Heart right ventricle (tissue), 16 donors: ENCODE data around the gene FNDC10. TPM values are rescaled to one million over a fixed set of nuclear protein-coding genes. Genes with fewer than 3 reads are reported as not detected.
"Not testable (repeated sequence)": the region's sequence is repeated elsewhere in the genome, so short reads cannot be mapped to it uniquely, and the experiment has no call there.

Source experiments
- ATAC-seq, 8 donors: fragments of 200-7000 bp; cut with Tn5 transposase; one replicate each; pipeline ENCODE4 v1.9.1; 2020; ENCODE audit warnings: mild to moderate bottlenecking in 8 of 8, moderate library complexity in 8 of 8, moderate number of reproducible peaks in 1 of 8
- DNase-seq, 2 donors: peaks; one replicate each; pipeline ENCODE4 v3.0.0-alpha.2; 2020
- H3K27ac ChIP-seq, 10 donors: fragments of 200-600 bp; sonication (generic) in 2 of 10; one replicate each; pipeline versions ENCODE4 v1.5.0 to v1.8.0; 2020 to 2022; ENCODE audit warnings: mild to moderate bottlenecking in 3 of 10
- H3K27me3 ChIP-seq, 7 donors: fragments of 200-600 bp; one replicate each; pipeline ENCODE4 v1.8.0; 2021 to 2022; ENCODE audit warnings: mild to moderate bottlenecking in 2 of 7
- H3K36me3 ChIP-seq, 9 donors: fragments of 200-600 bp; sonication (generic) in 1 of 9; one replicate each; pipeline versions ENCODE4 v1.5.0 to v1.8.0; 2020 to 2022; ENCODE audit warnings: mild to moderate bottlenecking in 2 of 9
- H3K4me1 ChIP-seq, 9 donors: fragments of 200-600 bp; sonication (generic) in 1 of 9; one replicate each; pipeline versions ENCODE4 v1.5.0 to v1.8.0; 2020 to 2022; ENCODE audit warnings: mild to moderate bottlenecking in 4 of 9
- H3K4me3 ChIP-seq, 10 donors: fragments of 200-600 bp; sonication (generic) in 2 of 10; one replicate each; pipeline versions ENCODE4 v1.5.0 to v1.8.0; 2020 to 2022; ENCODE audit warnings: mild to moderate bottlenecking in 7 of 10, moderate library complexity in 2 of 10
- H3K9me3 ChIP-seq, 11 donors: fragments of 200-600 bp in 10 of 11; sonication (generic) in 2 of 11; one replicate each; pipeline versions ENCODE4 v1.5.0 to v1.8.0; 2013 to 2022; ENCODE audit warnings: mild to moderate bottlenecking in 2 of 11, control low read depth in 1 of 11, moderate library complexity in 1 of 11
- WGBS, 2 donors: extraction: QIAGEN DNeasy Blood & Tissue Kit; methylation state at CpG; one replicate each; pipeline ENCODE4 v1.1.7; 2013; ENCODE audit warnings: inconsistent platforms in 1 of 2; 5-methylcytosine and 5-hydroxymethylcytosine counted together
- intact Hi-C, 10 donors: fragments of 100-400 bp; cut with DNase I; formaldehyde crosslinking; loops; one replicate each; pipeline versions ENCODE4 v1.11.1 to v1.14.2; 2022
- polyA plus RNA-seq, 2 donors: library from polyadenylated mRNA; stranded (reverse); fragments of 200-250 nt; gene quantifications; one replicate each; pipeline ENCODE4 v1.2.3, GENCODE V29; 2013
- total RNA-seq, 10 donors: library from RNA; stranded (reverse); fragmentation: NEBNext Ultra II Directional in 3 of 10; extraction: Animal tissue kit (Norgen Biotek cat#: 25700) in 3 of 10; gene quantifications; one replicate each; pipeline versions ENCODE4 v1.2.1 to v1.2.4, GENCODE V29; 2021 to 2023
- TF ChIP-seq, protein P1 (sequence below), 9 donors: fragments of 200-600 bp; sonication (generic) in 2 of 9; IDR thresholded peaks; one replicate each; pipeline versions ENCODE4 v1.5.0 to v1.8.0; 2021 to 2022; ENCODE audit warnings: antibody characterized with exemption in 9 of 9, mild to moderate bottlenecking in 5 of 9, moderate library complexity in 1 of 9
- donor health status: Arrhythmogenic right ventricular cardiomyopathy.
- donor health status: ischemic (EF 13 %, LVEDD 7.1; RV severe dilation, severe dysfunction).
- donor health status: healthy with polysubstance abuse.
- donor health status: DM: no; HTN: yes; CAD: no.
- donor health status: DM: no; HTN: no; CAD: no.
- donor health status: ischemic (EF 25% LVEDD 6.9; RV normal size, moderate dysfunction).
- donor health status: ischemic (EF 25% LVEDD 5.7; RV mildly dilated, moderate dysfunction).
- donor health status: healthy.
- donor health status: DM: yes; HTN: yes; CAD: no.
- donor health status: Ischemic cardiomyopathy.
- donor health status: ischemic (EF 35%, LVEDD 5.7; RV mildly dilated, moderate dysfunction).
- donor health status: nonischemic (EF 11% LVEDD 7.7; RV severe dilation, severe dysfunction).
- donor health status: DM: yes; HTN: yes; CAD: no.
- donor health status: PGD.
- donor health status: ischemic (EF 29% LVEDD 5.4; RV normal size, mild dysfunction).
- donor health status: nonischemic (EF 23%, LVEDD 6.1; RV moderate dilation, normal function).

Gene FNDC10
- total and polyA plus RNA-seq, 12 donors: 0.66 to 5.9 (median 2.3) TPM

DNA sequence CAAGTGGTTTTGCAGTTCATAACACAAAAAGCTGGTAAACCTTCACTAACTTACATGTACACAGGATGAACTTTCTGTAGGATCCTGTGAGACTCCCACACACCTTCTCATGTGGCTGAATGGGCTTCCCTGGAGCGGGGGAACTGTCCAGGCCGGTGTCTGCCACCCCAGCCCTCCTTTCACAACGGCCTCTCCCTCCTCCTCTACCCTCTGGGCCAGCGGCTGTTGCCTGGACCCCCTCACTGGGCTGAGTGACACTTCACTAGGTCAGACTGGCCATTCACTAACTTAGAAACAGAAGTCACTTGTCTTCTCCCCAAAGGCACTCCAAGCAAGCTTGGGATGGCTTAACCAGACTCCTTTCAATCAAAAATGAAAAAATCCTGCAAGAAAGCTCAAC, 41.3 kb downstream of the FNDC10 start:
- DNase-seq: no peak
- 57 to 67% methylated on average over 4 of the region's 4 CpGs for WGBS, 2 donors
- no peak overlapping the region for H3K4me3 ChIP-seq
- peaks cover 0 to 25% (median 7%) of the 10 kb centered on the region in 9 donors for H3K4me1 ChIP-seq
- no peaks in the 10 kb centered on the region for H3K27me3 ChIP-seq
- H3K36me3 ChIP-seq: peaks cover 0 to 51% (median 27%) of the 10 kb centered on the region in 9 donors
- no peak overlapping the region for H3K27ac ChIP-seq
- TF ChIP-seq, protein P1, sequence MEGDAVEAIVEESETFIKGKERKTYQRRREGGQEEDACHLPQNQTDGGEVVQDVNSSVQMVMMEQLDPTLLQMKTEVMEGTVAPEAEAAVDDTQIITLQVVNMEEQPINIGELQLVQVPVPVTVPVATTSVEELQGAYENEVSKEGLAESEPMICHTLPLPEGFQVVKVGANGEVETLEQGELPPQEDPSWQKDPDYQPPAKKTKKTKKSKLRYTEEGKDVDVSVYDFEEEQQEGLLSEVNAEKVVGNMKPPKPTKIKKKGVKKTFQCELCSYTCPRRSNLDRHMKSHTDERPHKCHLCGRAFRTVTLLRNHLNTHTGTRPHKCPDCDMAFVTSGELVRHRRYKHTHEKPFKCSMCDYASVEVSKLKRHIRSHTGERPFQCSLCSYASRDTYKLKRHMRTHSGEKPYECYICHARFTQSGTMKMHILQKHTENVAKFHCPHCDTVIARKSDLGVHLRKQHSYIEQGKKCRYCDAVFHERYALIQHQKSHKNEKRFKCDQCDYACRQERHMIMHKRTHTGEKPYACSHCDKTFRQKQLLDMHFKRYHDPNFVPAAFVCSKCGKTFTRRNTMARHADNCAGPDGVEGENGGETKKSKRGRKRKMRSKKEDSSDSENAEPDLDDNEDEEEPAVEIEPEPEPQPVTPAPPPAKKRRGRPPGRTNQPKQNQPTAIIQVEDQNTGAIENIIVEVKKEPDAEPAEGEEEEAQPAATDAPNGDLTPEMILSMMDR (IDR thresholded peaks at IDR 0.05): no peak
- ATAC-seq: no peak
- intact Hi-C loops: no loop called here
- no peaks in the 10 kb centered on the region for H3K9me3 ChIP-seq

DNA sequence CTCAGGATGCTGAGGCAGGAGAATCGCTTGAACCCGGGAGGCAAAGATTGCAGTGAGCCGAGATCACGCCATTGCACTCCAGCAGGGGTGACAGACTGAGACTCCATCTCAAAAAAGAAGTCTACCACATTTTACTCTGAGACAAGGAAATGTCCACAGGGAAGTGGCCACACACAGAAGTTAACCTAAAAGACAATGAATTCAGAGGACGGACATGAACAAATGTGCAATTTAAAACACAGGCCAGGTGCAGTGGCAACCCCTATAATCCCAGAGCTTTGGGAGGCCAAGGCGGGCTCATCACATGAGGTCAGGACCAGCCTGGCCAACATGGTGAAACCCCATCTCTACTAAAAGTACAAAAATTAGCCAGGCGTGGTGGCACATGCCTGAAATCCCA, 42.2 kb downstream of the FNDC10 start:
- intact Hi-C loops, H3K27me3 ChIP-seq, H3K9me3 ChIP-seq, ATAC-seq, H3K4me3 ChIP-seq, H3K27ac ChIP-seq, DNase-seq: not testable (repeated sequence)
- H3K4me1 ChIP-seq: peaks cover 0 to 16% (median under 1%) of the 10 kb centered on the region in 9 donors
- WGBS, 2 donors: 93 to 94% methylated on average over 7 of the region's 7 CpGs
- peaks cover 0 to 42% (median 21%) of the 10 kb centered on the region in 9 donors for H3K36me3 ChIP-seq

DNA sequence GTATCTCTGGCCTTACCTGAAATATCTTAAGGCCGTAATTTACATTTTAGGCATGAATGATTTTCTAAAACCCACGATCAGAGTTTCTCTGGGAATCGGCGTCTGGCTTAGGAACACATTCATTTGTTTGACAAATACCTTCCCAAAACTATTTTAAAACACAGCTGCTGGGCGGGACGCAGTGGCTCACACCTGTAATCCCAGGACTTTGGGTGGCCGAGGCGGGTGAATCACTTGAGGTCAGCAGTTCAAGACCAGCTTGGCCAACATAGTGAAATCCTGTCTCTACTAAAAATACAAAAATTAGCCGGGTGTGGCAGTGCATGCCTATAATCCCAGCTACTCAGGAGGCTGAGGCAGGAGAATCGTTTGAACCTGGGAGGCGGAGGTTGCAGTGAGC, 43.0 kb downstream of the FNDC10 start:
- intact Hi-C loops, H3K4me3 ChIP-seq, ATAC-seq, H3K27ac ChIP-seq, H3K9me3 ChIP-seq, DNase-seq, H3K27me3 ChIP-seq: not testable (repeated sequence)
- 94 to 96% methylated on average over 11 of the region's 11 CpGs for WGBS, 2 donors
- Histone ChIP-seq H3K4me1 (peaks cover 0 to 11% (median 0%) of the 10 kb centered on the region in 9 donors), H3K36me3 (peaks cover 0 to 35% (median 13%) of the 10 kb centered on the region in 9 donors)

DNA sequence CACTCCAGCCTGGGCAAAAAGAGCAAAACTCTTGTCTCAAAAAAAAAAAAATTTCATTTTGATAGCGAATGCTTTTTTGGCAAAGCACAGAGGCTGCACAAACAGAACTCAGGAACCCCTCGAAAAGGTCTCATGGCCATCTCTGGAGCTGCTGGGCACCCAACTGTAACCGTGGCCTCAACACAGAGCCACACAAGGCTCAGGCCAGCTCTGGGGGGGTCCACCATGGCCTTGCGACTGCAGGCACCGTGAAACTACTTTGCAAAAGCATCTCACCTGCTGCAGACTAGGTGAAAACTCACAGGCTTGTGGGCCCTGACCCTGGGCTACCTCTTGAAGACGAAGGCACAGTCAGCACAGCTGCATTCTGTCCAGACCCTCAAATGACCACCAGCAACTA, 43.4 kb downstream of the FNDC10 start:
- Histone ChIP-seq H3K27me3 (no peaks in the 10 kb centered on the region), H3K36me3 (peaks cover 0 to 31% (median 9%) of the 10 kb centered on the region in 9 donors), H3K4me3 (no peak overlapping the region), H3K9me3 (no peaks in the 10 kb centered on the region), H3K4me1 (peaks cover 0 to 11% (median 0%) of the 10 kb centered on the region in 9 donors), H3K27ac (no peak overlapping the region)
- TF ChIP-seq, protein P1 (IDR thresholded peaks at IDR 0.05): no peak
- intact Hi-C loops: no loop called here
- ATAC-seq (no peak), DNase-seq (no peak)
- WGBS, 2 donors: 90 to 93% methylated on average over 6 of the region's 6 CpGs

DNA sequence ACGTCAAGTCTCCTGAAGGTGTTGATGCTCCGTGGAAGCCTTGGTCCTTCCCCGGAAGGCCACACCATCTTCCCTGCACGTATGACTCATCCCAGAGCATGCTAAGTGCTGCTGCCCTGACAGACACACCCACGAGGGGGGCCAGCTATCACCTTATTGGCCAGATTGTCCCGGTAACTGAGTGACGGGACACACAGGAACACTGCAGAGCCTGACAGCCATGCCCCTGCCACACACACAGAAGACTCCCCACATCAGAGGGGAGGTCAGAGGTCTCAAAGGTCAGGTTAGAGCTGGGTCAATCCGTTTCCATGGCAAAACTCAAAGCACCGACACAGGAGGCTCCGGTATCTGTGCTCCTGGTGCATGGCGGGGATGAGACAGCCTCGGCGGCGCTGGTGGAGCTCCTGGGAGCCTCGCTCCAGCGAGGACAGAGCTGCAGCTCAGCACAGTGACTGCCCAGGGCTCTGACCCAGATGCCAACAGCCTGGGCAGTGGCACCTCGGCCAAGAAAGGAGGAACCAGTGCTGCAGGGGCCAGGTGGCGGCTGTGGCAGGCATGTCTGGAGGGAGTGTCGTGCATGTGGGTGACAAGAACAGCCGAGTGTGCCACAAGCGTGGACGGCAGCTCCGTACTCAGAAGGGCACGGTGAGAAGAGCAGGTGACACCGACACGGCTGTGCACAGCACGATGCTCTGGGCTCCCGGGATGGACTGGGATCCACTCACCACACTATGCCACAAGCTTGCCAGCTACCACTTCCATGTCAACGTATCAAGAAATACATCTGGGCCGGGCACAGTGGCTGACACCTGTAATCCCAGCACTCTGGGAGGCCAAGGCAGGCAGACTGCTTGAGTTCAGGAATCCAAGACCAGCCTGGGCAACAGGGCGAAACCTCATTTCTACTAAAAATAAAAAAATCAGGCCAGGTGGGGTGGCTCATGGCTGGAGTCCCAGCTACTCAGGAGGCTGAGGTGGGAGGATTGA, 44.7 kb downstream of the FNDC10 start:
- TF ChIP-seq, protein P1 (IDR thresholded peaks at IDR 0.05): no peak
- peaks cover 0 to 18% (median 0%) of the 10 kb centered on the region in 9 donors for H3K36me3 ChIP-seq
- ATAC-seq (peak in 4 of 8 donors; percentile 8 to 65 (median 26)), DNase-seq (no peak)
- intact Hi-C loops: no loop called here
- no peaks in the 10 kb centered on the region for H3K27me3 ChIP-seq
- no peaks in the 10 kb centered on the region for H3K9me3 ChIP-seq
- H3K4me1 ChIP-seq: peaks cover 0 to 24% (median 10%) of the 10 kb centered on the region in 9 donors
- H3K27ac ChIP-seq: peak overlapping the region in 1 of 10 donors; percentile 7
- no peak overlapping the region for H3K4me3 ChIP-seq
- WGBS, 2 donors: 76 to 77% methylated on average over 31 of the region's 31 CpGs
